ENCODE measurements around the gene NRP1.

NRP1 gene

GRCh38 chr10:33132626-33133025 lies 201.8 kb downstream of the NRP1 start:
- no peak for DNase-seq (ENCODE audit: low read depth in 2 of 3, low spot score in 2 of 3)

- no peak for DNase-seq (ENCODE audit: low read depth in 2 of 3, low spot score in 2 of 3)
These were observed 204.5 kb downstream of the NRP1 start for GRCh38 chr10:33129996-33130386.

GRCh38 chr10:33129141-33129995 lies 205.1 kb downstream of the NRP1 start:
- no peak for DNase-seq (ENCODE audit: low read depth in 2 of 3, low spot score in 2 of 3)

GRCh38 chr10:33127622-33128021 lies 206.8 kb downstream of the NRP1 start:
- DNase-seq (ENCODE audit: low read depth in 2 of 3, low spot score in 2 of 3) = no peak
